ENCODE measurements around the gene TMEM79.

TMEM79 gene

GRCh38 chr1:156263288-156263655 lies 20.9 kb upstream of the TMEM79 start:
- DNase-seq = no peak

- DNase-seq = no peak
Observed at GRCh38 chr1:156266051-156266450, 18.1 kb upstream of the TMEM79 start.

- no peak for DNase-seq
Observed at GRCh38 chr1:156268336-156268735, 15.8 kb upstream of the TMEM79 start.

GRCh38 chr1:156270314-156270713 lies 13.8 kb upstream of the TMEM79 start:
- DNase-seq = no peak

GRCh38 chr1:156276532-156276931 lies 7.6 kb upstream of the TMEM79 start:
- no peak for DNase-seq

- DNase-seq = no peak
Observed at GRCh38 chr1:156276966-156277381, 7.2 kb upstream of the TMEM79 start.

GRCh38 chr1:156279837-156280236 lies 4.3 kb upstream of the TMEM79 start:
- DNase-seq = no peak

- no peak for DNase-seq
Observed at GRCh38 chr1:156281281-156281680, 2.8 kb upstream of the TMEM79 start.

GRCh38 chr1:156281693-156282478 lies 2.2 kb upstream of the TMEM79 start:
- DNase-seq = peak in 1 of 2 experiments; percentile 34

- DNase-seq = peak; percentile 69 to 92
Observed at GRCh38 chr1:156282479-156283222, 1.5 kb upstream of the TMEM79 start, which contains the start of gene SMG5. TSS of gene SMG5 (minus strand) at chr1:156282825. CDS start at chr1:156282680, 145 bp downstream.

GRCh38 chr1:156283521-156283920 lies 604 bp upstream of the TMEM79 start:
- DNase-seq = no peak

- no peak for DNase-seq
Observed at GRCh38 chr1:156284757-156285156, 632 bp downstream of the TMEM79 start.

- DNase-seq = no peak
Observed at GRCh38 chr1:156285437-156285836, 1.3 kb downstream of the TMEM79 start.

- DNase-seq = no peak
Observed at GRCh38 chr1:156286061-156286460, 1.9 kb downstream of the TMEM79 start.

- DNase-seq = no peak
Observed at GRCh38 chr1:156289857-156290256, 5.7 kb downstream of the TMEM79 start.

- DNase-seq = no peak
Observed at GRCh38 chr1:156291226-156292061, 7.3 kb downstream of the TMEM79 start.

- DNase-seq = no peak
Observed at GRCh38 chr1:156293098-156293434, 8.9 kb downstream of the TMEM79 start.

- DNase-seq = no peak
Observed at GRCh38 chr1:156293895-156294294, 9.8 kb downstream of the TMEM79 start.

- DNase-seq = peak in 1 of 2 experiments; percentile 45
Observed at GRCh38 chr1:156295391-156295947, 11.3 kb downstream of the TMEM79 start, which contains the start of gene GLMP. TSS of gene GLMP (minus strand) at chr1:156295679. CDS start at chr1:156295645, 34 bp downstream.

GRCh38 chr1:156298852-156299357 lies 14.8 kb downstream of the TMEM79 start, which contains the start of gene VHLL:
TSS of gene VHLL (minus strand) at chr1:156299307. CDS start at chr1:156299189, 118 bp downstream.
- no peak for DNase-seq

GRCh38 chr1:156303241-156303640 lies 19.1 kb downstream of the TMEM79 start:
- DNase-seq = no peak

GRCh38 chr1:156305215-156305614 lies 21.1 kb downstream of the TMEM79 start:
- no peak for DNase-seq

GRCh38 chr1:156308078-156308477 lies 24.0 kb downstream of the TMEM79 start:
- DNase-seq = no peak

Measured in SW 1271 (cell line).